GM12878 (cell line): ENCODE results near the gene SPRING1.

Source experiments
- EP300 ChIP-seq, 2 experiments: fragments of 150-350 bp in 1 of 2; IDR thresholded peaks; 2 replicates each; pipeline ENCODE4 v1.6.1; 2011 to 2012; ENCODE audit warnings: low read depth in 2 of 2, low read length in 2 of 2, borderline replicate concordance in 1 of 2, improper control_type of control experiment in 1 of 2, inconsistent platforms in 1 of 2; ENCODE audit not compliant: control insufficient read depth in 1 of 2
- MEF2A ChIP-seq: IDR thresholded peaks from 2 replicates; pipeline ENCODE4 v1.6.1; 2011; ENCODE audit warnings: low read depth, mild to moderate bottlenecking, low read length, moderate library complexity; ENCODE audit not compliant: insufficient read depth
- RCOR1 ChIP-seq: conservative IDR thresholded peaks from 2 replicates; pipeline ENCODE4 v1.6.1; 2012; ENCODE audit warnings: low read depth, low read length, improper control_type of control experiment
- SRF ChIP-seq, 2 experiments: IDR thresholded peaks; 2 replicates each; pipeline ENCODE4 v1.6.1; 2011; ENCODE audit warnings: low read depth in 2 of 2, low read length in 2 of 2, mild to moderate bottlenecking in 1 of 2, moderate library complexity in 1 of 2
- TAF1 ChIP-seq: IDR thresholded peaks from 2 replicates; pipeline ENCODE4 v1.6.1; 2011; ENCODE audit warnings: mild to moderate bottlenecking, low read depth, low read length, borderline replicate concordance
- ZBTB33 ChIP-seq: fragments of 450-650 bp; IDR thresholded peaks from 2 replicates; pipeline ENCODE4 v1.6.1; 2017; ENCODE audit warnings: mild to moderate bottlenecking
- TF ChIP-seq, protein P1 (sequence below): IDR thresholded peaks from 2 replicates; pipeline ENCODE4 v1.6.1; 2012; ENCODE audit warnings: low read depth, low read length, improper control_type of control experiment
- TF ChIP-seq, protein P2 (sequence below), 3 experiments: IDR thresholded peaks in 2 of 3; conservative IDR thresholded peaks in 1 of 3; 2 replicates each; pipeline ENCODE4 v1.5.1; 2011; ENCODE audit warnings: low read depth in 3 of 3, low read length in 3 of 3, mild to moderate bottlenecking in 3 of 3, control low read depth in 2 of 3, moderate library complexity in 2 of 3, inconsistent platforms in 1 of 3, mixed read lengths in 1 of 3; ENCODE audit not compliant: control insufficient read depth in 2 of 3, insufficient read depth in 1 of 3; ENCODE audit errors: extremely low read depth in 1 of 3

- TF ChIP-seq MEF2A, result no peak
- no peak for TF ChIP-seq RCOR1
- TF ChIP-seq TAF1, result no peak
- TF ChIP-seq EP300 (IDR thresholded peaks at IDR 0.05; ENCODE audit: borderline replicate concordance in 1 of 2, control insufficient read depth in 1 of 2, low read depth in 2 of 2, low read length in 2 of 2), result no peak
- TF ChIP-seq ZBTB33, result no peak
- TF ChIP-seq SRF (IDR thresholded peaks at IDR 0.05; ENCODE audit: low read depth in 2 of 2, low read length in 2 of 2), result no peak
- TF ChIP-seq, protein P1, sequence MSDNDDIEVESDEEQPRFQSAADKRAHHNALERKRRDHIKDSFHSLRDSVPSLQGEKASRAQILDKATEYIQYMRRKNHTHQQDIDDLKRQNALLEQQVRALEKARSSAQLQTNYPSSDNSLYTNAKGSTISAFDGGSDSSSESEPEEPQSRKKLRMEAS, result no peak
- TF ChIP-seq, protein P2, sequence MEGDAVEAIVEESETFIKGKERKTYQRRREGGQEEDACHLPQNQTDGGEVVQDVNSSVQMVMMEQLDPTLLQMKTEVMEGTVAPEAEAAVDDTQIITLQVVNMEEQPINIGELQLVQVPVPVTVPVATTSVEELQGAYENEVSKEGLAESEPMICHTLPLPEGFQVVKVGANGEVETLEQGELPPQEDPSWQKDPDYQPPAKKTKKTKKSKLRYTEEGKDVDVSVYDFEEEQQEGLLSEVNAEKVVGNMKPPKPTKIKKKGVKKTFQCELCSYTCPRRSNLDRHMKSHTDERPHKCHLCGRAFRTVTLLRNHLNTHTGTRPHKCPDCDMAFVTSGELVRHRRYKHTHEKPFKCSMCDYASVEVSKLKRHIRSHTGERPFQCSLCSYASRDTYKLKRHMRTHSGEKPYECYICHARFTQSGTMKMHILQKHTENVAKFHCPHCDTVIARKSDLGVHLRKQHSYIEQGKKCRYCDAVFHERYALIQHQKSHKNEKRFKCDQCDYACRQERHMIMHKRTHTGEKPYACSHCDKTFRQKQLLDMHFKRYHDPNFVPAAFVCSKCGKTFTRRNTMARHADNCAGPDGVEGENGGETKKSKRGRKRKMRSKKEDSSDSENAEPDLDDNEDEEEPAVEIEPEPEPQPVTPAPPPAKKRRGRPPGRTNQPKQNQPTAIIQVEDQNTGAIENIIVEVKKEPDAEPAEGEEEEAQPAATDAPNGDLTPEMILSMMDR (IDR thresholded peaks at IDR 0.05 in 2 of 3, conservative IDR thresholded peaks at IDR 0.05 in 1 of 3; ENCODE audit: control insufficient read depth in 2 of 3, extremely low read depth in 1 of 3, insufficient read depth in 1 of 3, low read depth in 3 of 3, low read length in 3 of 3), result no peak
These were observed 43.0 kb downstream of the SPRING1 start for GRCh38 chr12:116694653-116695463.
